ENCODE data around the gene ACOT8.

GRCh38 chr20:45835329-45835765 lies 21.8 kb downstream of the ACOT8 start:
- TF ChIP-seq CTCF (optimal IDR thresholded peaks at IDR 0.05 in 1 of 3, IDR thresholded peaks at IDR 0.05 in 1 of 3, conservative IDR thresholded peaks at IDR 0.05 in 1 of 3; ENCODE audit: extremely low read depth in 1 of 3, insufficient read depth in 2 of 3, low read length in 3 of 3) = peak in 1 of 3 experiments; percentile 15
- no peak for TF ChIP-seq EZH2 (IDR thresholded peaks at IDR 0.05; ENCODE audit: low read length)
